Colonic mucosa (tissue), 4 donors: Measurements from ENCODE around the gene GRM2. TPM values are rescaled to one million over a fixed set of nuclear protein-coding genes. Genes with fewer than 3 reads are reported as not detected.

Experiments
- DNase-seq: peaks from one replicate; pipeline ENCODE4 v3.0.0-alpha.2; 2020
- H3K27ac ChIP-seq: fragments of 200-600 bp; one replicate; pipeline ENCODE4 v1.8.0; 2021
- H3K27me3 ChIP-seq: fragments of 200-600 bp; one replicate; pipeline ENCODE4 v1.8.0; 2021
- H3K36me3 ChIP-seq: fragments of 200-600 bp; one replicate; pipeline ENCODE4 v1.8.0; 2021
- H3K4me1 ChIP-seq: fragments of 200-600 bp; one replicate; pipeline ENCODE4 v1.8.0; 2021; ENCODE audit warnings: mild to moderate bottlenecking
- H3K4me3 ChIP-seq: fragments of 200-600 bp; one replicate; pipeline ENCODE4 v1.8.0; 2021
- H3K9ac ChIP-seq, 2 donors: one replicate each; pipeline ENCODE4 v1.7.0; 2013; ENCODE audit warnings: control low read depth in 2 of 2, low read depth in 2 of 2, low read length in 2 of 2
- H3K9me3 ChIP-seq: fragments of 200-600 bp; one replicate; pipeline ENCODE4 v1.8.0; 2021
- CTCF ChIP-seq: fragments of 200-600 bp; IDR thresholded peaks from one replicate; pipeline ENCODE4 v1.8.0; 2022; ENCODE audit warnings: antibody characterized with exemption, mild to moderate bottlenecking
- intact Hi-C: fragments of 100-400 bp; cut with DNase I; formaldehyde crosslinking; loops from one replicate; pipeline ENCODE4 v1.14.1; 2022
- total RNA-seq, 2 donors: library from RNA; stranded (reverse); fragmentation: NEBNext Ultra II Directional in 1 of 2; extraction: Animal tissue kit (Norgen Biotek cat#: 25700) in 1 of 2; gene quantifications; one replicate each; pipeline ENCODE4 v1.2.1, GENCODE V29; 2021
- donor health status: healthy.
- donor health status: DM: no; HTN: no; CAD: no.
- donor health status: DM: no; HTN: no; CAD: no.

Gene GRM2
- under 1 TPM in 1 of 2 donors, not detected in 1; 0.12 TPM for total RNA-seq

DNA sequence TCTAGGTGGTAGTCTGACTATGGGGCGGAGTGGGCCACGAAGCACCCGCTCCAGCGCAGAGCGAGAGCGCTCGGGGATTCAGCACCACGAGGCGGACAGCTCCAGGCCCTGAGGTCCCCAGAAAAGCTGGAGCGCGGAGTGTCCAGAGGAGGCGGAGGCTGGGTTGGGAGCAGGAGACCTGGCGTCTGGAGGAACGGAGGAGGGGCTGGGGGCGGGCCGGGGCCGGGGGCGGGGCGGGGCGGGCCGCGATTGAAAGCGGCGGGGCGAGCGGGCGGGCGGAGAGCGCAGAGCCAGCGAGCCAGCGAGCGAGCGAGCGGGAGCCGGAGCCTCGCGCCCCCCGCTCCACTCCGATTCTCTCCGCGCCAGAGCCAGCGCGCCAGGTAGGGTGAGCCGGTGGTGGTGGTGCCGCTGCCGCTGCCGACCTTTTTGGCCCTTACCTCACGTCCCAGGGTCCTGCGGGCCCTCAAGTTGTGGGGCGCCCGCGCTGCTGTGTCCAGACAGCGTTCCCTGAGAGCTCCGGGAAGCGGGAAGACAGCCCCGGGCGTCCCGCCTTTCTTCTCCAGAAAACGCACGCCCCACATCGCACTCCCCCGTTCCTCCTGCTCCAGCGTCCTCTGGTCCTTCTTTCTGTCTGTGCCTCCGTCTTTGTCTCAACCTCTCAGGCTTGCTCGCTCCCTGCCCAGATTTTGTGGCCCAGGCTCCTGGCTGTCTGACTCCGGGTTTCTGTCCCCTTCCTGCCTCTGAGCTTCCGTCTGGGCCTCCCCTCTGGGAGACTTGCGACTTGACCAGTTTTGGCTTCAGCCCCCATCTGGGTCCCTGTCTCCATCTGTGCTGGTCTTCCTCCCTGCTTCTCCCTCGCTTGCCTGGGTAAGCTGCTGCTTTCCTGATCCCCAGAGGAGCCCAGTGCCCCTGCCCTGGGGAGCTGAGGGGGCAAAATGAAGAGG is at the start of gene GRM2:
GRM2 (plus strand) TSS at position 281 of the 944 bp plus-strand sequence. CDS start 1,916 bp downstream, outside the sequence.
- no peak for TF ChIP-seq CTCF
- no peaks in the 10 kb centered on the region for H3K9me3 ChIP-seq
- H3K36me3 ChIP-seq: no peaks in the 10 kb centered on the region
- H3K4me3 ChIP-seq: peak within 1 kb of the TSS; percentile 15
- H3K4me1 ChIP-seq: no peaks in the 10 kb centered on the region
- DNase-seq: peak; percentile 62
- intact Hi-C loops: no loop called here
- no peaks in the 10 kb centered on the region for H3K27me3 ChIP-seq
- no peak within 1 kb of the TSS for H3K27ac ChIP-seq
- no peak within 1 kb of the TSS for H3K9ac ChIP-seq

DNA sequence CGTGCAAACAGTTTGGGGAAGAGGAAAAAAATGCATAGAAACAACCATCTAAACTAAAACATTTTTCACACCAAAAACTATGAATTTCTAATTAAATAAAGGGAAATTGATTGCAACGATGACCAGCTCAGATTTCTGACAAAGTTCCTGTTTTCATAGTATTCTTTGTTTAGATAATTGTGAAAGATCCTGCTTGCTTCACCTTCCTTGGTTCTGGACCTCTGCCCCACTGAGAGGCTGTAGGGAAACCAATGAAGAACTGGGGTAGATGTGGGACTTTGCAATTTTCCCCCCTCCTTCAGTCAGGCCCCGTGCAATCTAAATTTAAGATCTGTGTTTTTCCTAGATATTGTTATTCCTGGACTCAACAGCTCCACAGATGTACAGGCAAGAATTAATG is 49.6 kb upstream of the GRM2 start:
- no peak for DNase-seq
- Histone ChIP-seq H3K27me3 (no peaks in the 10 kb centered on the region), H3K4me1 (no peaks in the 10 kb centered on the region), H3K4me3 (no peak overlapping the region), H3K27ac (no peak overlapping the region), H3K9ac (no peak overlapping the region), H3K36me3 (no peaks in the 10 kb centered on the region), H3K9me3 (no peaks in the 10 kb centered on the region)
- TF ChIP-seq CTCF: no peak
- intact Hi-C loops: no loop called here

DNA sequence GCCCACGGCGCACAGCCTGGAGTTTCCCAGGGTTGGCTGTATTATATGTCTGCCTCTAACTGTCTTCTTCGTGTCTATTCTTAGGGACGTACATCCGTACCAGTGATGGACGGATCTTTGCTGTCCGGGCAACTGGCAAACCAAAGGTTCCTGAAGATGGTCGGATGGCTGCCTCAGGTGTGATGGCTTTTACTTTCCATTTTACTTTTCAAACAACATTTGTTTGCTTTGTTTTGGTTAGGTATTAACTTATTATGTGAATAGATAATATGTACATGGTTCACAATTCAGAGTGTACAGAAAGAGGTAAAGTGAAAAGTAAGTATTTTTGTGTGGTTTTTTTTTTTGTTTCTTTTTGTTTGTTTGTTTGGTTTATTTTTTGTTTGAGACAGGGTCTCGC is 46.9 kb upstream of the GRM2 start:
- intact Hi-C loops: no loop called here
- no peak overlapping the region for H3K9ac ChIP-seq
- H3K27ac ChIP-seq: no peak overlapping the region
- no peaks in the 10 kb centered on the region for H3K36me3 ChIP-seq
- no peaks in the 10 kb centered on the region for H3K9me3 ChIP-seq
- no peak for TF ChIP-seq CTCF
- no peak for DNase-seq
- no peaks in the 10 kb centered on the region for H3K4me1 ChIP-seq
- no peaks in the 10 kb centered on the region for H3K27me3 ChIP-seq
- no peak overlapping the region for H3K4me3 ChIP-seq

DNA sequence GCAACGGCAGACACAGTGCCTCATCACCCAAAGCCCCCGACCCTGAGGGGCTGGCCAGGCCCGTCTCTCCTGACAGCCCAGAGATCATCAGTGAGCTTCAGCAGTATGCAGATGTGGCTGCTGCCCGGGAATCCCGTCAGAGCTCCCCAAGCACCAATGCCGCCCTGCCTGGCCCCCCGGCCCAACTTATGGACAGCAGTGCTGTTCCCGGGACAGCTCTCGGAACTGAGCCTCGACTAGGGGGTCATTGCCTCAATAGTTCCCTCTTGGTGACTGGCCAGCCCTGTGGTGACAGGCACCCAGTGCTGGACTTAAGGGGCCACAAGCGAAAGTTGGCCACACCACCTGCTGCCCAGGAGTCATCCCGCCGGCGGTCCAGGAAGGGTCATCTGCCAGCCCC is 44.4 kb upstream of the GRM2 start:
- H3K4me1 ChIP-seq: no peaks in the 10 kb centered on the region
- no peaks in the 10 kb centered on the region for H3K36me3 ChIP-seq
- DNase-seq: no peak
- H3K27me3 ChIP-seq: no peaks in the 10 kb centered on the region
- TF ChIP-seq CTCF: no peak
- intact Hi-C loops: no loop called here
- H3K9ac ChIP-seq: no peak overlapping the region
- no peaks in the 10 kb centered on the region for H3K9me3 ChIP-seq
- H3K27ac ChIP-seq: no peak overlapping the region
- no peak overlapping the region for H3K4me3 ChIP-seq

GRCh38 chr3:51668756-51669155 is 38.1 kb upstream of the GRM2 start:
- Histone ChIP-seq H3K4me3 (no peak overlapping the region), H3K9ac (no peak overlapping the region), H3K36me3 (no peaks in the 10 kb centered on the region), H3K27me3 (no peaks in the 10 kb centered on the region), H3K9me3 (no peaks in the 10 kb centered on the region), H3K4me1 (peaks cover 17% of the 10 kb centered on the region), H3K27ac (no peak overlapping the region)
- TF ChIP-seq CTCF: no peak
- intact Hi-C loops: loop anchor here (2.0 kb wide), 1 partner anchor 166 kb away; no protein-coding TSS in a partner anchor
- no peak for DNase-seq
